Measurements from ENCODE around the gene ZNF438. TPM values are rescaled to one million over a fixed set of nuclear protein-coding genes. Genes with fewer than 3 reads are reported as not detected.

ZNF438 gene
- total and polyA plus RNA-seq, 2 donors (not counting 1 experiment from before 2014, with no cell fraction given): 4.7 to 6.6 TPM

DNA sequence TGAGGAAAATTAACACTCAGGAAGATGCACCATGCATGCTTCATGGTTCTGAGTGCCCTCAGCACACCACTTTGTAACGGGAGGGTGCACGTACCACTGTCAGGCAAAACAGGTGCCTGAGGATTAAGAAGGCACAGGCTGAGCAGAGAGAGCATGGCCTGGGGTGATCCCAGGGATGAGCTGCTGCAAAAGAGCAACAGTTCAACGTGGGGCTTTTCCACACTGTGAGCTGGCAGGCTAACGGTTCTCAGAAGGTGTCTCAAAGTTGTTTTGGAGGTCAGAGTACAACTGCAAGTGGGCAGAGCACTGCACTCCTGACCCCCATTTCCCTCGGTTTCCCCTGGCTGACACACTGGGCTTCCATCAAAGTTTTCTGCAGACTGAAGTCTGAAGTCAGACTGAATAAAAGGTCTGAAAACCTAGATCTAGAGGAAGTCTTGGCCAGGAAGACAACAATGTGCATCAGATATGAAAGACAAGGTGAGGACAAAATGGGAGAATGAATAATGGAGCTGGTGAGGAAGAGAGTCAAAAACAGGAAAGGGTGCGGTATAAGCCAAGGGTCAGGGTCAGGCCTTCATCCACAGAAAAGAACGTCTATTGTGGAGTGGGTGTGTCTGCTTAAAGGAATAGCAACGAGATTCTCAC is 20.5 kb downstream of the ZNF438 start:
- no peak overlapping the region for H3K4me2 ChIP-seq (ENCODE audit: extremely low read depth, insufficient read depth, low read length)
- no peak for DNase-seq (ENCODE audit: low read depth in 2 of 2)
- no peaks in the 10 kb centered on the region for H3K36me3 ChIP-seq (ENCODE audit: control insufficient read depth, insufficient read depth, low read length)
- H3K9ac ChIP-seq (ENCODE audit: insufficient read depth, low read length): no peak overlapping the region
- H3K9me3 ChIP-seq (ENCODE audit: control insufficient read depth, insufficient read depth, low read depth, low read length): no peaks in the 10 kb centered on the region
- no peak for TF ChIP-seq EZH2 (IDR thresholded peaks at IDR 0.05; ENCODE audit: low read length, missing control alignments)
- TF ChIP-seq, protein P1, sequence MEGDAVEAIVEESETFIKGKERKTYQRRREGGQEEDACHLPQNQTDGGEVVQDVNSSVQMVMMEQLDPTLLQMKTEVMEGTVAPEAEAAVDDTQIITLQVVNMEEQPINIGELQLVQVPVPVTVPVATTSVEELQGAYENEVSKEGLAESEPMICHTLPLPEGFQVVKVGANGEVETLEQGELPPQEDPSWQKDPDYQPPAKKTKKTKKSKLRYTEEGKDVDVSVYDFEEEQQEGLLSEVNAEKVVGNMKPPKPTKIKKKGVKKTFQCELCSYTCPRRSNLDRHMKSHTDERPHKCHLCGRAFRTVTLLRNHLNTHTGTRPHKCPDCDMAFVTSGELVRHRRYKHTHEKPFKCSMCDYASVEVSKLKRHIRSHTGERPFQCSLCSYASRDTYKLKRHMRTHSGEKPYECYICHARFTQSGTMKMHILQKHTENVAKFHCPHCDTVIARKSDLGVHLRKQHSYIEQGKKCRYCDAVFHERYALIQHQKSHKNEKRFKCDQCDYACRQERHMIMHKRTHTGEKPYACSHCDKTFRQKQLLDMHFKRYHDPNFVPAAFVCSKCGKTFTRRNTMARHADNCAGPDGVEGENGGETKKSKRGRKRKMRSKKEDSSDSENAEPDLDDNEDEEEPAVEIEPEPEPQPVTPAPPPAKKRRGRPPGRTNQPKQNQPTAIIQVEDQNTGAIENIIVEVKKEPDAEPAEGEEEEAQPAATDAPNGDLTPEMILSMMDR (conservative IDR thresholded peaks at IDR 0.05 in 1 of 2, IDR thresholded peaks at IDR 0.05 in 1 of 2; ENCODE audit: low read depth in 1 of 2, low read length in 2 of 2): no peak
- peaks cover 3% of the 10 kb centered on the region for H3K4me1 ChIP-seq (ENCODE audit: control insufficient read depth, extremely low read depth, insufficient read depth, low read length)
- no peak overlapping the region for H2AFZ ChIP-seq (ENCODE audit: low read length)
- H3K4me3 ChIP-seq (replicated peaks in 1 of 4; ENCODE audit: control extremely low read depth in 1 of 4, insufficient read depth in 1 of 4, low read depth in 3 of 4, low read length in 4 of 4): no peak overlapping the region
- H3K27ac ChIP-seq (ENCODE audit: insufficient read depth, low read length): no peak overlapping the region
- no peaks in the 10 kb centered on the region for H3K27me3 ChIP-seq (ENCODE audit: control insufficient read depth, insufficient read depth, low read length)
- H4K20me1 ChIP-seq (ENCODE audit: control insufficient read depth, extremely low read depth, insufficient read depth, low read length): no peaks in the 10 kb centered on the region
- no peaks in the 10 kb centered on the region for H3K79me2 ChIP-seq (ENCODE audit: control insufficient read depth, insufficient read depth, low read length)

DNA sequence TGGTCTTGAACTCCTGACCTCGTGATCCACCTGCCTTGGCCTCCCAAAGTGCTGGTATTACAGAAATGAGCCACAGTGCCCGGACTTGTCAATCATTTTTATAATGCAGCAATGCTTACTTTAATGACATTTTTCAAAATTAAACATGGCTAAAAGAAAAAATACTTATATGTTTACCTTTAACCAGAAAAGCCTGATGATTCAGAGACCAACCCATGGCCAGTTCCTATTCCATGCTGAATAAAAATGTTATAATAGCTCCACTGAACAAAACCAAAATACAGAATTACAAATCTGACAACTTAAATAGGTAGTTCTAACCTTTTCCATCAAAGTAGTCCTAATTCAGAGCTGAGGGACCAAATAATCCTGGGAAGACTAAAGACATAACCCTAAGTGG is 21.6 kb downstream of the ZNF438 start:
- no peaks in the 10 kb centered on the region for H3K27me3 ChIP-seq (ENCODE audit: control insufficient read depth, insufficient read depth, low read length)
- no peaks in the 10 kb centered on the region for H4K20me1 ChIP-seq (ENCODE audit: control insufficient read depth, extremely low read depth, insufficient read depth, low read length)
- H3K4me1 ChIP-seq (ENCODE audit: control insufficient read depth, extremely low read depth, insufficient read depth, low read length): peaks cover 5% of the 10 kb centered on the region
- H3K27ac ChIP-seq (ENCODE audit: insufficient read depth, low read length): no peak overlapping the region
- H3K4me2 ChIP-seq (ENCODE audit: extremely low read depth, insufficient read depth, low read length): no peak overlapping the region
- TF ChIP-seq EZH2 (IDR thresholded peaks at IDR 0.05; ENCODE audit: low read length, missing control alignments): no peak
- TF ChIP-seq, protein P1 (conservative IDR thresholded peaks at IDR 0.05 in 1 of 2, IDR thresholded peaks at IDR 0.05 in 1 of 2; ENCODE audit: low read depth in 1 of 2, low read length in 2 of 2): no peak
- no peak for DNase-seq (ENCODE audit: low read depth in 2 of 2)
- no peaks in the 10 kb centered on the region for H3K79me2 ChIP-seq (ENCODE audit: control insufficient read depth, insufficient read depth, low read length)
- H3K9me3 ChIP-seq (ENCODE audit: control insufficient read depth, insufficient read depth, low read depth, low read length): no peaks in the 10 kb centered on the region
- no peaks in the 10 kb centered on the region for H3K36me3 ChIP-seq (ENCODE audit: control insufficient read depth, insufficient read depth, low read length)
- no peak overlapping the region for H3K9ac ChIP-seq (ENCODE audit: insufficient read depth, low read length)
- no peak overlapping the region for H2AFZ ChIP-seq (ENCODE audit: low read length)
- H3K4me3 ChIP-seq (replicated peaks in 1 of 4; ENCODE audit: control extremely low read depth in 1 of 4, insufficient read depth in 1 of 4, low read depth in 3 of 4, low read length in 4 of 4): no peak overlapping the region

DNA sequence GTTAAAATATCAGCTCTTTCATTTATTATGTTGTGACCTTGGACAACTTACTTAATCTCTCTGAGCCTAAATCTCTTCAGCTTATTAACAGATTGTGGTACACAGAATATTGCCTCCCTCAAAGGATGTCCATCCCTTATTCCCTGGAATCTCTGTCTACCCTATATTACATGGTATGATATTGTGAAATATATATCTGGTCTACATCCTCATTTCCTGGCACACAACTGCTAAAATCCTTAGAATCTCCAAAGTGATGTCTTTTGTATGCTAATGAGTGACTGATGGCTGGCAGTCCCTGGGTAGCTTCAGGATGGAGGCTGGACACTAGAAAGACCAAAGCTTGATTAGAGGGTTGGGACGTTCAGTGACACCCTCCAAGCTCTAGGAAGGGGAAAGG is 25.8 kb downstream of the ZNF438 start:
- H3K36me3 ChIP-seq (ENCODE audit: control insufficient read depth, insufficient read depth, low read length): no peaks in the 10 kb centered on the region
- DNase-seq (ENCODE audit: low read depth in 2 of 2): no peak
- peaks cover 7% of the 10 kb centered on the region for H3K4me1 ChIP-seq (ENCODE audit: control insufficient read depth, extremely low read depth, insufficient read depth, low read length)
- no peak overlapping the region for H3K4me3 ChIP-seq (replicated peaks in 1 of 4; ENCODE audit: control extremely low read depth in 1 of 4, insufficient read depth in 1 of 4, low read depth in 3 of 4, low read length in 4 of 4)
- no peaks in the 10 kb centered on the region for H3K27me3 ChIP-seq (ENCODE audit: control insufficient read depth, insufficient read depth, low read length)
- no peak overlapping the region for H3K27ac ChIP-seq (ENCODE audit: insufficient read depth, low read length)
- H3K9me3 ChIP-seq (ENCODE audit: control insufficient read depth, insufficient read depth, low read depth, low read length): no peaks in the 10 kb centered on the region
- H3K9ac ChIP-seq (ENCODE audit: insufficient read depth, low read length): no peak overlapping the region
- H2AFZ ChIP-seq (ENCODE audit: low read length): no peak overlapping the region
- no peak overlapping the region for H3K4me2 ChIP-seq (ENCODE audit: extremely low read depth, insufficient read depth, low read length)
- no peaks in the 10 kb centered on the region for H4K20me1 ChIP-seq (ENCODE audit: control insufficient read depth, extremely low read depth, insufficient read depth, low read length)
- no peaks in the 10 kb centered on the region for H3K79me2 ChIP-seq (ENCODE audit: control insufficient read depth, insufficient read depth, low read length)
- TF ChIP-seq, protein P1 (conservative IDR thresholded peaks at IDR 0.05 in 1 of 2, IDR thresholded peaks at IDR 0.05 in 1 of 2; ENCODE audit: low read depth in 1 of 2, low read length in 2 of 2): no peak
- TF ChIP-seq EZH2 (IDR thresholded peaks at IDR 0.05; ENCODE audit: low read length, missing control alignments): no peak
